K562 (cell line): ENCODE data around the gene TFCP2. TPM values are rescaled to one million over a fixed set of nuclear protein-coding genes. Genes with fewer than 3 reads are reported as not detected.

ENCODE experiments used
- ATAC-seq: fragments of 200-7000 bp; cut with Tn5 transposase; 3 replicates; pipeline ENCODE4 v1.9.1; 2020; ENCODE audit warnings: moderate library complexity
- BruUV-seq: library from RNA; stranded (reverse); fragments of 400-500 nt; replicated peaks from 2 replicates; lab custom pipeline; 2021; lab: Mats Ljungman, UMichigan
- CTCF ChIA-PET: fragments of 300-600 bp; formaldehyde crosslinking; extraction: SDS; loops from one replicate; lab custom pipeline; 2021; ENCODE audit warnings: low intra/inter-chr PET ratio; lab: Yijun Ruan, JAX
- POLR2A ChIA-PET: fragments of 300-600, 350-650 bp; sonication (Branson Sonifier 250); formaldehyde crosslinking; extraction: SDS; loops from one replicate; lab custom pipeline; 2021; ENCODE audit warnings: antibody characterized with exemption, inconsistent platforms; lab: Yijun Ruan, JAX
- DNase-seq, 4 experiments: peaks; one replicate each; pipeline versions ENCODE4 v3.0.0 to v3.0.0-alpha.2; 2011 to 2018; ENCODE audit warnings: low spot score in 3 of 4, mixed read lengths in 3 of 4; ENCODE audit errors: extremely low read depth in 1 of 4
- FAIRE-seq: peaks from 2 replicates; lab custom pipeline; 2011; peaks lifted over from hg19 to GRCh38; lab: Jason Lieb, UNC
- H2AFZ ChIP-seq: 2 replicates; pipeline ENCODE4 v1.6.0; 2011; ENCODE audit warnings: low read depth, low read length, control low read depth, inconsistent platforms
- H3K27ac ChIP-seq: fragments of 200-600 bp; 3 replicates; pipeline ENCODE4 v1.8.0; 2011; ENCODE audit warnings: low read depth, mild to moderate bottlenecking, control low read depth, inconsistent platforms, low read length, moderate library complexity, mixed read lengths; ENCODE audit errors: extremely low read depth
- H3K27me3 ChIP-seq, 2 experiments: fragments of 300-600 bp in 1 of 2; 2 replicates in 1 of 2; 3 replicates in 1 of 2; pipeline versions ENCODE4 v1.6.0 to v1.8.0; 2011; ENCODE audit warnings: inconsistent platforms in 2 of 2, low read length in 2 of 2, mild to moderate bottlenecking in 1 of 2, mixed read lengths in 1 of 2, moderate library complexity in 1 of 2; ENCODE audit not compliant: control insufficient read depth in 2 of 2, insufficient read depth in 2 of 2
- H3K36me3 ChIP-seq: fragments of 300-600 bp; 3 replicates; pipeline ENCODE4 v1.8.0; 2011; ENCODE audit warnings: mild to moderate bottlenecking, low read length, inconsistent platforms; ENCODE audit not compliant: control insufficient read depth, insufficient read depth
- H3K4me1 ChIP-seq, 2 experiments: fragments of 200-600 bp in 1 of 2; replicated peaks in 1 of 2; 2 replicates in 1 of 2; 3 replicates in 1 of 2; pipeline versions ENCODE4 v1.5.1 to v1.8.0; 2011; ENCODE audit warnings: inconsistent platforms in 2 of 2, low read length in 2 of 2, mild to moderate bottlenecking in 1 of 2, mixed read lengths in 1 of 2, moderate library complexity in 1 of 2; ENCODE audit not compliant: control insufficient read depth in 2 of 2, insufficient read depth in 2 of 2
- H3K4me2 ChIP-seq: 2 replicates; pipeline ENCODE4 v1.6.1; 2011; ENCODE audit warnings: low read length, control low read depth, inconsistent platforms, mixed read lengths; ENCODE audit not compliant: insufficient read depth
- H3K4me3 ChIP-seq: fragments of 200-600 bp; sonication (generic), shearing (Covaris generic); 2 replicates; pipeline ENCODE4 v1.5.1; 2016; ENCODE audit warnings: control low read depth, inconsistent platforms
- H3K79me2 ChIP-seq: fragments of 200-600 bp; 3 replicates; pipeline ENCODE4 v1.8.0; 2011; ENCODE audit warnings: low read length, inconsistent platforms; ENCODE audit not compliant: control insufficient read depth, insufficient read depth
- H3K9ac ChIP-seq, 2 experiments: 2 replicates each; pipeline versions ENCODE4 v1.6.0 to v1.6.1; 2011; ENCODE audit warnings: low read depth in 2 of 2, low read length in 2 of 2, control low read depth in 1 of 2, inconsistent platforms in 1 of 2, mild to moderate bottlenecking in 1 of 2, mixed read lengths in 1 of 2; ENCODE audit not compliant: insufficient read depth in 1 of 2
- H3K9me1 ChIP-seq: one replicate; pipeline ENCODE4 v1.6.0; 2011; ENCODE audit warnings: inconsistent platforms, mild to moderate bottlenecking, low read length, moderate library complexity; ENCODE audit not compliant: control insufficient read depth, insufficient read depth
- H3K9me3 ChIP-seq: replicated peaks from 2 replicates; pipeline ENCODE4 v1.5.1; 2011; ENCODE audit warnings: low read depth, low read length, inconsistent platforms; ENCODE audit not compliant: control insufficient read depth, insufficient read depth
- H4K20me1 ChIP-seq: replicated peaks from 2 replicates; pipeline ENCODE4 v1.6.1; 2011; ENCODE audit warnings: low read length, inconsistent platforms, mixed read lengths; ENCODE audit not compliant: control insufficient read depth, insufficient read depth
- U2AF1 ChIP-seq: fragments of 200-400 bp; formaldehyde crosslinking; optimal IDR thresholded peaks from 2 replicates; pipeline ENCODE3; 2017; ENCODE audit warnings: mild to moderate bottlenecking, low read depth, low read length, moderate library complexity
- WGBS: fragments of 100-300 bp; shearing (Covaris generic); methylation state at CpG from one replicate; pipeline ENCODE4 v1.1.6; 2016; ENCODE audit warnings: low coverage, mixed read lengths; ENCODE audit not compliant: insufficient coverage; ENCODE audit errors: missing lambda C conversion rate; 5-methylcytosine and 5-hydroxymethylcytosine counted together
- in situ Hi-C: fragments of 300-500 bp; cut with MboI; formaldehyde crosslinking; loops from 4 replicates; pipeline ENCODE4 v1.15.0; 2018; ENCODE audit warnings: inconsistent platforms, mixed read lengths
- intact Hi-C: fragments of 100-400 bp; cut with micrococcal nuclease; formaldehyde crosslinking; loops from 2 replicates; pipeline ENCODE4 v1.14.2; 2022
- polyA plus RNA-seq, 8 experiments: library from polyadenylated mRNA; depleted of rRNA in 4 of 8; stranded (reverse) in 5 of 8; unstranded in 3 of 8; fragments of >200 nt; fragmentation: Nextera tagmentation in 2 of 8; fragmentation: Illumina TruSeq in 1 of 8; extraction: Ambion mirVana in 2 of 8; extraction: Trizol in 1 of 8; gene quantifications; 2 replicates each; pipeline versions ENCODE4 v1.2.1 to v1.2.3, GENCODE V29; 2011 to 2014; ENCODE audit warnings: inconsistent platforms in 1 of 8, missing spikeins in 1 of 8
- total RNA-seq, 7 experiments: library from RNA; depleted of rRNA in 6 of 7; stranded (reverse); fragments of >200 nt in 6 of 7; fragmentation: Illumina TruSeq in 2 of 7; extraction: Trizol in 2 of 7; gene quantifications; 2 replicates each; pipeline versions ENCODE4 v1.2.1 to v1.2.3, GENCODE V29; 2011 to 2021; ENCODE audit warnings: low replicate concordance in 1 of 7
- TF ChIP-seq, protein P1 (sequence below), 3 experiments: IDR thresholded peaks in 2 of 3; conservative IDR thresholded peaks in 1 of 3; 2 replicates each; pipeline ENCODE4 v1.5.1; 2011 to 2012; ENCODE audit warnings: low read length in 3 of 3, mild to moderate bottlenecking in 3 of 3, control low read depth in 2 of 3, improper control_type of control experiment in 1 of 3, inconsistent platforms in 1 of 3, low read depth in 1 of 3, mixed read lengths in 1 of 3, moderate library complexity in 1 of 3; ENCODE audit not compliant: insufficient read depth in 2 of 3

The TFCP2 gene
- total and polyA plus RNA-seq, 9 of the 15 experiments (the other 6 are each of a cell fraction or from before 2014, with no cell fraction given), result 8.0 to 38.9 (median 19.3) TPM

DNA sequence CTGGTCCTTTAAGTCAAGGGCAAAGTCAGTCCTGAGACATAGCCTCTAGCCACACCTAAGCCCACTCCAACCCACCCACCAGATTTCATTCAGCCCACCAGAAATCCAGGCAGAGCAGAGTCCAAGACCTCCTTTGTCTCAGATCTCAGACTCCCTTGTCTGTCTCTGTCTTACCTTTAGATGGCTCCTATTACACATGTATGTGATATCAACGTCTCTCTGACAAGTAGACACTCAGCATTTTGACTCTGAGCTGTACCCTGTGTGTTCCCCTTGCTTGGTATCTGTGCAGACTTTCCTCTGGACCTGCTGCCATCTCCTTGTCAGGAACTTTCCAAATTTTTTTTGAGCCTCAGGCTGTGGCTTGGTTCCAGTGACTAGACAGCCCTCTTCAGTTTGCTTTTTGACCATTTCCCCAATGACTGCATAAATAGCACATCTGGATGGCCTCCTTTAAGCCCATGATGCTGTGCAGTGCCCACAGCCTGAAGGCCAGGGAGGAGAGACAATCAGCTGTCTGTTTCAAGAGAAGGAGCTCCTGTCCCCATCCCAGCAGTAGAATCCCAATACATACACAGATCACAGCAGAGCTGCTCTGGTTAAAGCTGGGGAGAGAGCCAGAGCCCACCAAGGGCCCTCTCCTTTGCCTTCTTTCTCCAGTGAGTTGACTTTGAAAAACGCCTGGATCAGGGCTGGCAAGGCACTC is 37.9 kb upstream of the TFCP2 start:
- no peak for TF ChIP-seq U2AF1
- TF ChIP-seq, protein P1, sequence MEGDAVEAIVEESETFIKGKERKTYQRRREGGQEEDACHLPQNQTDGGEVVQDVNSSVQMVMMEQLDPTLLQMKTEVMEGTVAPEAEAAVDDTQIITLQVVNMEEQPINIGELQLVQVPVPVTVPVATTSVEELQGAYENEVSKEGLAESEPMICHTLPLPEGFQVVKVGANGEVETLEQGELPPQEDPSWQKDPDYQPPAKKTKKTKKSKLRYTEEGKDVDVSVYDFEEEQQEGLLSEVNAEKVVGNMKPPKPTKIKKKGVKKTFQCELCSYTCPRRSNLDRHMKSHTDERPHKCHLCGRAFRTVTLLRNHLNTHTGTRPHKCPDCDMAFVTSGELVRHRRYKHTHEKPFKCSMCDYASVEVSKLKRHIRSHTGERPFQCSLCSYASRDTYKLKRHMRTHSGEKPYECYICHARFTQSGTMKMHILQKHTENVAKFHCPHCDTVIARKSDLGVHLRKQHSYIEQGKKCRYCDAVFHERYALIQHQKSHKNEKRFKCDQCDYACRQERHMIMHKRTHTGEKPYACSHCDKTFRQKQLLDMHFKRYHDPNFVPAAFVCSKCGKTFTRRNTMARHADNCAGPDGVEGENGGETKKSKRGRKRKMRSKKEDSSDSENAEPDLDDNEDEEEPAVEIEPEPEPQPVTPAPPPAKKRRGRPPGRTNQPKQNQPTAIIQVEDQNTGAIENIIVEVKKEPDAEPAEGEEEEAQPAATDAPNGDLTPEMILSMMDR (IDR thresholded peaks at IDR 0.05 in 2 of 3, conservative IDR thresholded peaks at IDR 0.05 in 1 of 3; ENCODE audit: insufficient read depth in 2 of 3, low read depth in 1 of 3, low read length in 3 of 3), result peak in 1 of 3 experiments; percentile 3; a peak in 1 of 6 replicates

More for the DNA sequence above, 37.9 kb upstream of the TFCP2 start:
- in situ Hi-C loops (no loop called here), intact Hi-C loops (no loop called here)
- ChIA-PET CTCF (no interaction called here), POLR2A (interaction anchor here (0.7 to 1.3 kb wide), 4 partner anchors 11 to 151 kb away, joined by 3 to 6 read pairs (median 4); partner anchors contain the start of gene CSRNP2)
- BruUV-seq, result no TSS peak
- Histone ChIP-seq H3K4me1 (no peaks in the 10 kb centered on the region; a peak in 1 of 5 replicates), H3K4me2 (no peak overlapping the region), H3K27ac (no peak overlapping the region), H3K4me3 (no peak overlapping the region), H4K20me1 (no peaks in the 10 kb centered on the region), H3K27me3 (no peaks in the 10 kb centered on the region), H3K9me1 (no peaks in the 10 kb centered on the region), H2AFZ (no peak overlapping the region), H3K79me2 (no peaks in the 10 kb centered on the region), H3K9ac (peak overlapping the region in 1 of 2 experiments; percentile 28; a peak in 1 of 4 replicates), H3K9me3 (no peaks in the 10 kb centered on the region), H3K36me3 (no peaks in the 10 kb centered on the region)
- peak; percentile 48 for FAIRE-seq
- peak; percentile 65 for ATAC-seq
- DNase-seq, result no peak
- 5% methylated on average over 2 of the region's 2 CpGs for WGBS
